Measurements from ENCODE around the gene PTBP1.

DNA sequence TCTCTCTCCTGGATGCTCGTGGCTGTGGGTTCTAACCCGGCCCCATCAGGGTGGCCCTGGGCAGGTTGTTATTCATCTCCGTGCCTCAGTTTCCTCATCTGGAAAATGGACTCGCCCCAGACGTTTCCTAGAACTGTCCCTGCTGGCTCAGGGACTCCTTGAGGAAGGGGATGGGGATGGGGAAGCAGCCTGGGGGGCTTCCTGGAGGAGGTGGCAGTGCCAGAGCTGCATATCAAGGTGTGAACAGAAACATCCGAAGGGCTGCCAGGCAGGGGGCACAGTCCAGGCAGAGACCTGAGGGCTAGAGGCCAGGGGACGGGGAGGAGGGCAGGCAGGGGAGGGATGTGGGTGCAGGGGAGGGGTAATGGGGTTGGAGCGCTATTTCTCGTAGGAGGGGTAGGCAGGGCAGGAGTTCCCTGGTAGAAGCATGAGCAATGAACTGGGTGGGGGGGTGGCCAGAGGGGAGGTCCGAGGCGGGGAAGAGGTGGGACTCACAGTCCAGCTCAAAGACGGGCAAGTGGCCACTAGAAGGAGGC is 51.2 kb downstream of the PTBP1 start:
- TF ChIP-seq, protein P1, sequence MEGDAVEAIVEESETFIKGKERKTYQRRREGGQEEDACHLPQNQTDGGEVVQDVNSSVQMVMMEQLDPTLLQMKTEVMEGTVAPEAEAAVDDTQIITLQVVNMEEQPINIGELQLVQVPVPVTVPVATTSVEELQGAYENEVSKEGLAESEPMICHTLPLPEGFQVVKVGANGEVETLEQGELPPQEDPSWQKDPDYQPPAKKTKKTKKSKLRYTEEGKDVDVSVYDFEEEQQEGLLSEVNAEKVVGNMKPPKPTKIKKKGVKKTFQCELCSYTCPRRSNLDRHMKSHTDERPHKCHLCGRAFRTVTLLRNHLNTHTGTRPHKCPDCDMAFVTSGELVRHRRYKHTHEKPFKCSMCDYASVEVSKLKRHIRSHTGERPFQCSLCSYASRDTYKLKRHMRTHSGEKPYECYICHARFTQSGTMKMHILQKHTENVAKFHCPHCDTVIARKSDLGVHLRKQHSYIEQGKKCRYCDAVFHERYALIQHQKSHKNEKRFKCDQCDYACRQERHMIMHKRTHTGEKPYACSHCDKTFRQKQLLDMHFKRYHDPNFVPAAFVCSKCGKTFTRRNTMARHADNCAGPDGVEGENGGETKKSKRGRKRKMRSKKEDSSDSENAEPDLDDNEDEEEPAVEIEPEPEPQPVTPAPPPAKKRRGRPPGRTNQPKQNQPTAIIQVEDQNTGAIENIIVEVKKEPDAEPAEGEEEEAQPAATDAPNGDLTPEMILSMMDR (conservative IDR thresholded peaks at IDR 0.05; ENCODE audit: low read depth in 2 of 2) = no peak
- TF ChIP-seq EZH2 (IDR thresholded peaks at IDR 0.05; ENCODE audit: low read depth, unreplicated experiment) (no peak), POLR2AphosphoS5 (IDR thresholded peaks at IDR 0.05; ENCODE audit: low read depth) (no peak), EZH2phosphoT487 (IDR thresholded peaks at IDR 0.05; ENCODE audit: unreplicated experiment) (no peak)
